Psoas muscle (tissue), 8 donors: ENCODE measurements around the gene FERMT3. TPM values are rescaled to one million over a fixed set of nuclear protein-coding genes. Genes with fewer than 3 reads are reported as not detected.
A peak's percentile ranks its signal among the peaks of the same experiment; 100 is the strongest.

Experiments
- ATAC-seq, 4 donors: fragments of 200-7000 bp; cut with Tn5 transposase; one replicate each; pipeline ENCODE4 v1.9.1; 2020; ENCODE audit warnings: moderate library complexity in 3 of 4, mild to moderate bottlenecking in 2 of 4
- DNase-seq, 2 donors: peaks; one replicate each; pipeline ENCODE4 v3.0.0-alpha.2; 2020
- H3K27ac ChIP-seq: fragments of 200-600 bp; one replicate; pipeline ENCODE4 v1.8.0; 2022
- H3K27me3 ChIP-seq, 3 donors: fragments of 200-600 bp in 1 of 3; one replicate each; pipeline versions ENCODE4 v1.6.1 to v1.8.0; 2013 to 2022; ENCODE audit warnings: low read length in 2 of 3, mild to moderate bottlenecking in 2 of 3, moderate library complexity in 1 of 3; ENCODE audit not compliant: insufficient read depth in 3 of 3
- H3K36me3 ChIP-seq, 2 donors: fragments of 200-600 bp in 1 of 2; one replicate each; pipeline versions ENCODE4 v1.6.1 to v1.8.0; 2013 to 2022; ENCODE audit warnings: low read depth in 1 of 2, mild to moderate bottlenecking in 1 of 2, moderate library complexity in 1 of 2; ENCODE audit not compliant: insufficient read depth in 1 of 2
- H3K4me1 ChIP-seq: fragments of 200-600 bp; one replicate; pipeline ENCODE4 v1.8.0; 2022
- H3K4me3 ChIP-seq: fragments of 200-600 bp; one replicate; pipeline ENCODE4 v1.8.0; 2022; ENCODE audit warnings: mild to moderate bottlenecking
- H3K9me3 ChIP-seq: fragments of 200-600 bp; one replicate; pipeline ENCODE4 v1.8.0; 2022
- WGBS, 3 donors: extraction: QIAGEN DNeasy Blood & Tissue Kit; methylation state at CpG; one replicate each; pipeline versions ENCODE4 v1.1.6 to v1.1.7; 2013; 5-methylcytosine and 5-hydroxymethylcytosine counted together
- intact Hi-C, 2 donors: fragments of 100-400 bp; cut with DNase I; formaldehyde crosslinking; loops; one replicate each; pipeline versions ENCODE4 v1.11.0 to v1.14.2; 2022
- polyA plus RNA-seq, 3 donors: library from polyadenylated mRNA; stranded (reverse); fragments of 200-250 nt; gene quantifications; one replicate each; pipeline ENCODE4 v1.2.3, GENCODE V29; 2013
- total RNA-seq, 4 donors: library from RNA; stranded (reverse); fragmentation: NEBNext Ultra II Directional in 2 of 4; extraction: Animal tissue kit (Norgen Biotek cat#: 25700) in 2 of 4; gene quantifications; one replicate each; pipeline versions ENCODE4 v1.2.1 to v1.2.4, GENCODE V29; 2021 to 2023
- TF ChIP-seq, protein P1 (sequence below): fragments of 200-600 bp; IDR thresholded peaks from one replicate; pipeline ENCODE4 v1.8.0; 2022; ENCODE audit warnings: antibody characterized with exemption
- donor health status: healthy with polysubstance abuse.
- donor health status: DM: no; HTN: no; CAD: no; lungs with moderate emphysema.
- donor health status: Bipolar disorder and iron deficiency.
- donor health status: healthy.
- donor health status: DM: yes; HTN: yes; CAD: no.
- donor health status: DM: no; HTN: no; CAD: no.
- donor health status: DM: no; HTN: no; CAD: no.
- donor health status: DM: yes; HTN: yes; CAD: no.

FERMT3 gene
- total and polyA plus RNA-seq, 7 donors: 2.5 to 11.7 (median 6.7) TPM

DNA sequence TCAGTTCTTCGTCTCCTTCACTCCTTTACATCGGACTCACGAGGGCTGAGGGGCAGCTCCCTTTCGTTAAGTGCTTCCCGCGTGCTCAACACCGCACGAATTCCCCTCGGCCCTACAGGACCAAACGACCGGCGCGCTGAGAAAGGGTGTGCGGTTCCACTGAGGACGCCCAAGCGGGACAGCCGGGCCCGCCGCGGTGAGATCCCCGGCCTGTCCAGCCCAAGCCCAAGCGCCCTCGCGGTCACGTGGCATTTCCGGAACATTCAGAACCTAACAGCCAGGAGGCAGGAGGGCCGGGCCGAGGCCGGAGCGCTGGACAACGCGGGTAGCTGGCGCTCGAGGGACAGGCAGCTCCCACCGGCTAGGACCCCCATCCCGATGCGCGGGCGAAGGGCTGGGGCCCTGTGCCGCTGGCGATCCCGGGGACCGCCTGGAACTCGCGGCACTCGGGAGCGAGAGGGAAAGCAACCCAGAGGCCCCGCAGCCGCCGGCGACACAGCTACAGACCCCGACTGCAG is 21.3 kb upstream of the FERMT3 start:
- intact Hi-C loops: loop anchor here in 1 of 2 donors (5.0 kb wide), 1 partner anchor 42 kb away; the partner anchor contains the start of genes NUDT22 and TRPT1
- ATAC-seq: peak; percentile 46 to 55 (median 54)
- peak; percentile 90 to 92 for DNase-seq
- no peaks in the 10 kb centered on the region for H3K27me3 ChIP-seq
- H3K9me3 ChIP-seq: no peaks in the 10 kb centered on the region
- peaks cover 0 to 11% of the 10 kb centered on the region in 2 donors for H3K36me3 ChIP-seq
- H3K4me3 ChIP-seq: peak overlapping the region; percentile 73
- 0 to 1% (median 0%) methylated on average over 48 to 52 of the region's 52 CpGs for WGBS, 3 donors
- H3K4me1 ChIP-seq: peaks cover 59% of the 10 kb centered on the region
- no peak overlapping the region for H3K27ac ChIP-seq
- TF ChIP-seq, protein P1, sequence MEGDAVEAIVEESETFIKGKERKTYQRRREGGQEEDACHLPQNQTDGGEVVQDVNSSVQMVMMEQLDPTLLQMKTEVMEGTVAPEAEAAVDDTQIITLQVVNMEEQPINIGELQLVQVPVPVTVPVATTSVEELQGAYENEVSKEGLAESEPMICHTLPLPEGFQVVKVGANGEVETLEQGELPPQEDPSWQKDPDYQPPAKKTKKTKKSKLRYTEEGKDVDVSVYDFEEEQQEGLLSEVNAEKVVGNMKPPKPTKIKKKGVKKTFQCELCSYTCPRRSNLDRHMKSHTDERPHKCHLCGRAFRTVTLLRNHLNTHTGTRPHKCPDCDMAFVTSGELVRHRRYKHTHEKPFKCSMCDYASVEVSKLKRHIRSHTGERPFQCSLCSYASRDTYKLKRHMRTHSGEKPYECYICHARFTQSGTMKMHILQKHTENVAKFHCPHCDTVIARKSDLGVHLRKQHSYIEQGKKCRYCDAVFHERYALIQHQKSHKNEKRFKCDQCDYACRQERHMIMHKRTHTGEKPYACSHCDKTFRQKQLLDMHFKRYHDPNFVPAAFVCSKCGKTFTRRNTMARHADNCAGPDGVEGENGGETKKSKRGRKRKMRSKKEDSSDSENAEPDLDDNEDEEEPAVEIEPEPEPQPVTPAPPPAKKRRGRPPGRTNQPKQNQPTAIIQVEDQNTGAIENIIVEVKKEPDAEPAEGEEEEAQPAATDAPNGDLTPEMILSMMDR: peak; percentile 33

DNA sequence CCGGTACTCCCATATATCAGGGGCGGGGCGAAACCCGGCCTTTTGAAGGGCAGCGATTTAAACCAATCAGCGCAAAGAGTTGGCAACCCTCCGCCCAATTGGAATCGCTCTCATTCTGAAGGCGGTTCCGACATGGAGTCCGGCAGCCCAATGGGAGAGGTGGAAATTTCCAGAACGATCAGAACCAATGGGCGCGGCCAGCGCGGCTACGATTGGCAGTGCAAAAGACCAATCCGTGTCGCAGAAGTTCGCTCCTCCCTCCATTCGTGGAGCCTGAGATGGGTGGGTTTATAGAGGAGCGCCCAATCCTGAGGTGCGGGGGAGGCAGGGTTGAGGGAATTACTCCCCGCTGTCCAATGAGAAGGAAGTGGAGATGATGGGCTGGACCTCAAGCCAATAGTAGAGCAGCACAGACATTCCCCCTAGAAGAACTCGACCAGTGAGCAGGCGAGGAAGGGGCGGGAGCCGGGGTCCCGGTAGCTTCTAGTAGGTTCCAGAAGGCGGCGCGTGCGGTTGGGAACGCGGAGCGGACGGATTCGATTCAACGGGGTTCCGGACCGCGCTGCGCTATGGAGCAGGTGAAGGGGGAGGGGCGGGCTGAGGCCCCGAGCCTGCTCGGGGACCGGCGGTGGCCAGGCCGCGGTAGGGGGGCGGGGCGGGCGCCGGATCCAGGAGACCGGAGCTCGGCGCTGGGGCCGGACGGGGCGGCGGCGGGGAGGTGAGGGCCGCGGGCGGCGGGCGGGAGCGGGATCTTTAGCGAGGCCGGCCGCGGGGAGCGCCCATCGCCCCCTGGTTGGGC is 20.6 kb upstream of the FERMT3 start, which contains the start of gene STIP1:
Gene STIP1, plus strand, starts transcription at position 479 of the 799 bp plus-strand sequence. Its CDS starts 91 bp downstream, at position 570.
- 0% methylated on average over 48 to 74 of the region's 74 CpGs for WGBS, 3 donors
- peak; percentile 98 to 99 for DNase-seq
- TF ChIP-seq, protein P1: peak; percentile 31
- no peak within 1 kb of the TSS for H3K27ac ChIP-seq
- ATAC-seq: peak; percentile 83 to 88 (median 86)
- peaks cover 0 to 11% of the 10 kb centered on the region in 2 donors for H3K36me3 ChIP-seq
- H3K9me3 ChIP-seq: no peaks in the 10 kb centered on the region
- H3K4me1 ChIP-seq: peaks cover 53% of the 10 kb centered on the region
- H3K4me3 ChIP-seq: peak within 1 kb of the TSS; percentile 73
- H3K27me3 ChIP-seq: no peaks in the 10 kb centered on the region
- intact Hi-C loops: loop anchor here in 1 of 2 donors (5.0 kb wide), 1 partner anchor 41 kb away; the partner anchor contains the start of genes NUDT22 and TRPT1

DNA sequence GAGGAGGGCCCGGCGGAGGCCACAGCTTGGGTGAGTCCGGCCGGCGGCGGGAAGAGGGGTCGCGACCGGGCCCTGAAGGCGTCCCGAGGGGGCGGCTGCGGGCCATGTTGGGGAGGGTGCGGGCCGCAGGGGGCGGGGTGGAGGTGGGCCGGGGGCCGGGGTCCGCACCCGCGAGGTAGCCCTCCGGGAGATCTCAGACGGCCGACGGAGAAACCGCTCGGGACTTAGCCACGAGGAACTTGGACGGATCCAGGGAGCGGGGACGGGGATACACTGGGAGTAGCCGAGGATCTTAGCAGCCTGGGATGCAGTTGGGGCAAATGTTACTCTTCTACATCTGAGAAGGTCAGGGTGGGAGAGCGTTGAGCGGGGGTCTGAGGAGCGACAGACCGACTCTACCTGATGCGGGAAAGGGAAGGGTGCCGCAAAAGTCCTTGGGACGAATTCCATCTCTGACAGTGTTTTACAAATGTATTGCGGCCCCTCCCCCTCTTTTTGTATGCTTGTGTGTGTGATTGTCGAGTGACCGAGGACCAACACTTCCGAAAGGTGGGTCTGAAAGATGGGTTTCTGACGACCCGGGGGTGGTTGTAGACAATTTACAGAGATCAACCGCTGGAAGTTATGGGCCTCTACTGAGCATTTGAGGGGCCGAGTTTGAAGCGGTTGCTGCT is 19.9 kb upstream of the FERMT3 start:
- DNase-seq: no peak
- Histone ChIP-seq H3K36me3 (peaks cover 0 to 11% of the 10 kb centered on the region in 2 donors), H3K27me3 (no peaks in the 10 kb centered on the region), H3K4me1 (peaks cover 47% of the 10 kb centered on the region), H3K27ac (no peak overlapping the region), H3K9me3 (no peaks in the 10 kb centered on the region), H3K4me3 (no peak overlapping the region)
- ATAC-seq: no peak
- 1 to 3% (median 2%) methylated on average over 45 to 48 of the region's 48 CpGs for WGBS, 3 donors
- intact Hi-C loops: loop anchor here in 1 of 2 donors (5.0 kb wide), 1 partner anchor 41 kb away; the partner anchor contains the start of genes NUDT22 and TRPT1
- TF ChIP-seq, protein P1: no peak

DNA sequence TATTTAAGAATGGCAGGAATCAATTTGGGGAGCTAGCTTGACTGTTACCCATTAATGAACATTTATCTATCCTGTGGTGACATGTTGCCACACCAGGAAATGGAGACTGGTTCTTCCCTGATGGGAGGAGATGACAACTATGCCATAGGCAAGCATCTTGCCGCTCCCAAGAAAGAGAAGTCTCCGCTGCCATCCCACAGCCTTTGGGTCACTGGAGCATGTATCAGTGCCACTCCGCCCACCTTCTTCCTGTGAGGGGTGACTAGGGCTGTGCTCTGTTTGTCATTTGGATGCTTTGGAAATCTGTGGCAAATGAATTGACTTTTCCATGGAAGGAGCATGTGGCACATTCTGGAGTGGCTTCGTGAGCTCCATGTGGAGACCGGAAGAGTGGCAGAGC is 14.1 kb upstream of the FERMT3 start:
- H3K27me3 ChIP-seq: no peaks in the 10 kb centered on the region
- peaks cover 17% of the 10 kb centered on the region for H3K4me1 ChIP-seq
- no peak for DNase-seq
- peaks cover 26 to 62% of the 10 kb centered on the region in 2 donors for H3K36me3 ChIP-seq
- WGBS, 3 donors: 89 to 96% (median 94%) methylated on average over 5 of the region's 5 CpGs
- H3K4me3 ChIP-seq: no peak overlapping the region
- intact Hi-C loops: no loop called here
- peak in 1 of 4 donors; percentile 26 for ATAC-seq
- H3K27ac ChIP-seq: no peak overlapping the region
- H3K9me3 ChIP-seq: no peaks in the 10 kb centered on the region
- TF ChIP-seq, protein P1: no peak
